ENCODE results near the gene SCMH1. TPM values are rescaled to one million over a fixed set of nuclear protein-coding genes. Genes with fewer than 3 reads are reported as not detected.

Gene SCMH1
- polyA plus RNA-seq, 1 donor from 2014 or later: 23.0 TPM

DNA sequence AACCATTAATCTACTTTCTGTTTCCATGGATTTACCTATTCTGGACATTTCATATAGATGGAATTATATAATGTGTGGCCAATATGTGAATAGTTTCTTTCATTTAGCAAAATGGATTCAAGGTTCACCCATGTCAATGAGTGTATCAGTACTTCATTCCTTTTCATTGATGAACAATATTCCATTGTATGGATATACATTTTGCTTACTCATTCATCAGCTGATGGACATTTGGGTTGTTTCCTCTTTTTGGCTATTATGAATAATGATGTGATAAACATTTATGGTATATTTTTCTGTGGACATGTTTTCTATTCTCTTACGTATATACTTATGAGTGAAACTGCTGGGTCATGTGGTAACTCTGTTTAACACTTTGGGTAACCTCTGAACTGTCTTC lies 97.8 kb downstream of the SCMH1 start:
- H2AFZ ChIP-seq (ENCODE audit: low read depth, low read length): no peak overlapping the region
- TF ChIP-seq SMC3 (conservative IDR thresholded peaks at IDR 0.05; ENCODE audit: poor library complexity) (no peak), EZH2 (IDR thresholded peaks at IDR 0.05; ENCODE audit: borderline replicate concordance, insufficient read depth, low read length, poor library complexity, severe bottlenecking) (no peak), POLR2AphosphoS5 (IDR thresholded peaks at IDR 0.05) (no peak), MXI1 (conservative IDR thresholded peaks at IDR 0.05; ENCODE audit: poor library complexity, severe bottlenecking) (no peak), TAF1 (IDR thresholded peaks at IDR 0.05; ENCODE audit: low read depth) (no peak), EP300 (conservative IDR thresholded peaks at IDR 0.05; ENCODE audit: poor library complexity, severe bottlenecking) (no peak), RAD21 (conservative IDR thresholded peaks at IDR 0.05) (no peak)
- TF ChIP-seq, protein P1, sequence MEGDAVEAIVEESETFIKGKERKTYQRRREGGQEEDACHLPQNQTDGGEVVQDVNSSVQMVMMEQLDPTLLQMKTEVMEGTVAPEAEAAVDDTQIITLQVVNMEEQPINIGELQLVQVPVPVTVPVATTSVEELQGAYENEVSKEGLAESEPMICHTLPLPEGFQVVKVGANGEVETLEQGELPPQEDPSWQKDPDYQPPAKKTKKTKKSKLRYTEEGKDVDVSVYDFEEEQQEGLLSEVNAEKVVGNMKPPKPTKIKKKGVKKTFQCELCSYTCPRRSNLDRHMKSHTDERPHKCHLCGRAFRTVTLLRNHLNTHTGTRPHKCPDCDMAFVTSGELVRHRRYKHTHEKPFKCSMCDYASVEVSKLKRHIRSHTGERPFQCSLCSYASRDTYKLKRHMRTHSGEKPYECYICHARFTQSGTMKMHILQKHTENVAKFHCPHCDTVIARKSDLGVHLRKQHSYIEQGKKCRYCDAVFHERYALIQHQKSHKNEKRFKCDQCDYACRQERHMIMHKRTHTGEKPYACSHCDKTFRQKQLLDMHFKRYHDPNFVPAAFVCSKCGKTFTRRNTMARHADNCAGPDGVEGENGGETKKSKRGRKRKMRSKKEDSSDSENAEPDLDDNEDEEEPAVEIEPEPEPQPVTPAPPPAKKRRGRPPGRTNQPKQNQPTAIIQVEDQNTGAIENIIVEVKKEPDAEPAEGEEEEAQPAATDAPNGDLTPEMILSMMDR (IDR thresholded peaks at IDR 0.05; ENCODE audit: poor library complexity, severe bottlenecking): no peak
- TF ChIP-seq, protein P2, sequence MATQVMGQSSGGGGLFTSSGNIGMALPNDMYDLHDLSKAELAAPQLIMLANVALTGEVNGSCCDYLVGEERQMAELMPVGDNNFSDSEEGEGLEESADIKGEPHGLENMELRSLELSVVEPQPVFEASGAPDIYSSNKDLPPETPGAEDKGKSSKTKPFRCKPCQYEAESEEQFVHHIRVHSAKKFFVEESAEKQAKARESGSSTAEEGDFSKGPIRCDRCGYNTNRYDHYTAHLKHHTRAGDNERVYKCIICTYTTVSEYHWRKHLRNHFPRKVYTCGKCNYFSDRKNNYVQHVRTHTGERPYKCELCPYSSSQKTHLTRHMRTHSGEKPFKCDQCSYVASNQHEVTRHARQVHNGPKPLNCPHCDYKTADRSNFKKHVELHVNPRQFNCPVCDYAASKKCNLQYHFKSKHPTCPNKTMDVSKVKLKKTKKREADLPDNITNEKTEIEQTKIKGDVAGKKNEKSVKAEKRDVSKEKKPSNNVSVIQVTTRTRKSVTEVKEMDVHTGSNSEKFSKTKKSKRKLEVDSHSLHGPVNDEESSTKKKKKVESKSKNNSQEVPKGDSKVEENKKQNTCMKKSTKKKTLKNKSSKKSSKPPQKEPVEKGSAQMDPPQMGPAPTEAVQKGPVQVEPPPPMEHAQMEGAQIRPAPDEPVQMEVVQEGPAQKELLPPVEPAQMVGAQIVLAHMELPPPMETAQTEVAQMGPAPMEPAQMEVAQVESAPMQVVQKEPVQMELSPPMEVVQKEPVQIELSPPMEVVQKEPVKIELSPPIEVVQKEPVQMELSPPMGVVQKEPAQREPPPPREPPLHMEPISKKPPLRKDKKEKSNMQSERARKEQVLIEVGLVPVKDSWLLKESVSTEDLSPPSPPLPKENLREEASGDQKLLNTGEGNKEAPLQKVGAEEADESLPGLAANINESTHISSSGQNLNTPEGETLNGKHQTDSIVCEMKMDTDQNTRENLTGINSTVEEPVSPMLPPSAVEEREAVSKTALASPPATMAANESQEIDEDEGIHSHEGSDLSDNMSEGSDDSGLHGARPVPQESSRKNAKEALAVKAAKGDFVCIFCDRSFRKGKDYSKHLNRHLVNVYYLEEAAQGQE (IDR thresholded peaks at IDR 0.05; ENCODE audit: borderline replicate concordance): no peak
- H3K9me3 ChIP-seq (ENCODE audit: low read length): peaks cover 3% of the 10 kb centered on the region
- no peak overlapping the region for H3K4me3 ChIP-seq (ENCODE audit: low read length)
- no peaks in the 10 kb centered on the region for H3K79me2 ChIP-seq (replicated peaks; ENCODE audit: insufficient read depth, low read length)
- H3K9me2 ChIP-seq (ENCODE audit: insufficient read depth, low read length): no peaks in the 10 kb centered on the region
- peaks cover 8% of the 10 kb centered on the region for H3K36me3 ChIP-seq (ENCODE audit: insufficient read depth, low read length)
- H3K27me3 ChIP-seq (ENCODE audit: insufficient read depth, low read depth, low read length): no peaks in the 10 kb centered on the region
- no peak overlapping the region for H3K9ac ChIP-seq (ENCODE audit: low read length)
- no peaks in the 10 kb centered on the region for H4K20me1 ChIP-seq (ENCODE audit: insufficient read depth)
- H3K27ac ChIP-seq (ENCODE audit: low read length): no peak overlapping the region
- no peak overlapping the region for H3K4me2 ChIP-seq (ENCODE audit: low read length)
- H3F3A ChIP-seq (ENCODE audit: insufficient read depth, low read length, poor library complexity, severe bottlenecking): no peaks in the 10 kb centered on the region

DNA sequence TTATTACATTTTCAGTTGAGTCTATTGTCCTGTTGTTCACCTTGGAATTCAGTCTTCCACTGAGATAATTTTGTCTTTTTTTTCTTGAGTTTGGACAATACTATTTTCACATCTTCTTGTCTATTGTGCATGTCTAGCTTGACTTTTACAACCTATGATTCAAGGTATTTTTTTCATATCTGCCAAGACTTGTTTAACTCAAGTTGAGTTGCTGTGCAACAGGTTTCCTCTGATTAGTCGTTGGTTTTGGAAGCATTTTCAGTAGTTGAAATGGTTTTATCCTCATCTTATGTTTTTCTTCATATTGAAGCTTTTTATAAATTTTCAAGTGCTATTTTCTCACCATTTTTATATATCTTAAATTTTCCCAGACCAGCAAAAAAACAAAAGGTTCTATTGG lies 103.6 kb downstream of the SCMH1 start:
- Histone ChIP-seq H3K36me3 (ENCODE audit: insufficient read depth, low read length) (peaks cover 8% of the 10 kb centered on the region), H2AFZ (ENCODE audit: low read depth, low read length) (no peak overlapping the region), H3K79me2 (replicated peaks; ENCODE audit: insufficient read depth, low read length) (no peaks in the 10 kb centered on the region), H3K9me2 (ENCODE audit: insufficient read depth, low read length) (no peaks in the 10 kb centered on the region), H3F3A (ENCODE audit: insufficient read depth, low read length, poor library complexity, severe bottlenecking) (no peaks in the 10 kb centered on the region), H4K20me1 (ENCODE audit: insufficient read depth) (no peaks in the 10 kb centered on the region), H3K27ac (ENCODE audit: low read length) (no peak overlapping the region), H3K4me3 (ENCODE audit: low read length) (no peak overlapping the region), H3K9me3 (ENCODE audit: low read length) (no peaks in the 10 kb centered on the region), H3K27me3 (ENCODE audit: insufficient read depth, low read depth, low read length) (no peaks in the 10 kb centered on the region), H3K4me2 (ENCODE audit: low read length) (no peak overlapping the region), H3K9ac (ENCODE audit: low read length) (no peak overlapping the region)
- TF ChIP-seq EZH2 (IDR thresholded peaks at IDR 0.05; ENCODE audit: borderline replicate concordance, insufficient read depth, low read length, poor library complexity, severe bottlenecking): no peak
- TF ChIP-seq POLR2AphosphoS5 (IDR thresholded peaks at IDR 0.05): no peak
- no peak for TF ChIP-seq SMC3 (conservative IDR thresholded peaks at IDR 0.05; ENCODE audit: poor library complexity)
- no peak for TF ChIP-seq MXI1 (conservative IDR thresholded peaks at IDR 0.05; ENCODE audit: poor library complexity, severe bottlenecking)
- TF ChIP-seq EP300 (conservative IDR thresholded peaks at IDR 0.05; ENCODE audit: poor library complexity, severe bottlenecking): no peak
- no peak for TF ChIP-seq RAD21 (conservative IDR thresholded peaks at IDR 0.05)
- no peak for TF ChIP-seq TAF1 (IDR thresholded peaks at IDR 0.05; ENCODE audit: low read depth)
- TF ChIP-seq, protein P2 (IDR thresholded peaks at IDR 0.05; ENCODE audit: borderline replicate concordance): no peak
- TF ChIP-seq, protein P1 (IDR thresholded peaks at IDR 0.05; ENCODE audit: poor library complexity, severe bottlenecking): no peak

All from neural cell (in vitro differentiated cells).